Endothelial cell (in vitro differentiated cells): ENCODE results near the gene TPPP. TPM values are rescaled to one million over a fixed set of nuclear protein-coding genes. Genes with fewer than 3 reads are reported as not detected.

ENCODE experiments used
- DNase-seq: peaks from one replicate; pipeline ENCODE4 v3.0.0; 2021; ENCODE audit warnings: low spot score
- H3K27ac Mint-ChIP-seq: one replicate; pipeline ENCODE4 v1.8.0; 2021; ENCODE audit warnings: mixed read lengths, inconsistent platforms; ENCODE audit not compliant: unreplicated experiment
- H3K27me3 Mint-ChIP-seq: one replicate; pipeline ENCODE4 v1.8.0; 2021; ENCODE audit warnings: mild to moderate bottlenecking, moderate library complexity, mixed read lengths, inconsistent platforms; ENCODE audit not compliant: unreplicated experiment
- H3K36me3 Mint-ChIP-seq: one replicate; pipeline ENCODE4 v1.8.0; 2021; ENCODE audit warnings: mild to moderate bottlenecking, low read depth, mixed read lengths, inconsistent platforms; ENCODE audit not compliant: unreplicated experiment
- H3K4me1 Mint-ChIP-seq: one replicate; pipeline ENCODE4 v1.8.0; 2021; ENCODE audit warnings: mild to moderate bottlenecking, mixed read lengths, inconsistent platforms; ENCODE audit not compliant: unreplicated experiment
- H3K4me3 Mint-ChIP-seq: one replicate; pipeline ENCODE4 v1.8.0; 2021; ENCODE audit warnings: mild to moderate bottlenecking, mixed read lengths, inconsistent platforms; ENCODE audit not compliant: unreplicated experiment
- H3K9me3 Mint-ChIP-seq: one replicate; pipeline ENCODE4 v1.8.0; 2021; ENCODE audit warnings: mixed read lengths, inconsistent platforms; ENCODE audit not compliant: unreplicated experiment
- total RNA-seq: library from RNA; stranded (reverse); fragmentation: NEBNext Ultra II Directional; extraction: Animal tissue kit (Norgen Biotek cat#: 25700); gene quantifications from one replicate; pipeline ENCODE4 v1.2.1, GENCODE V29; 2021; ENCODE audit not compliant: unreplicated experiment
- TF ChIP-seq, protein P1 (sequence below): fragments of 200-600 bp; sonication (generic); IDR thresholded peaks from one replicate; pipeline ENCODE4 v1.5.0; 2021; ENCODE audit warnings: antibody characterized with exemption; ENCODE audit not compliant: unreplicated experiment

The TPPP gene
- total RNA-seq, 1 donor from 2014 or later, result 0.05 TPM

DNA sequence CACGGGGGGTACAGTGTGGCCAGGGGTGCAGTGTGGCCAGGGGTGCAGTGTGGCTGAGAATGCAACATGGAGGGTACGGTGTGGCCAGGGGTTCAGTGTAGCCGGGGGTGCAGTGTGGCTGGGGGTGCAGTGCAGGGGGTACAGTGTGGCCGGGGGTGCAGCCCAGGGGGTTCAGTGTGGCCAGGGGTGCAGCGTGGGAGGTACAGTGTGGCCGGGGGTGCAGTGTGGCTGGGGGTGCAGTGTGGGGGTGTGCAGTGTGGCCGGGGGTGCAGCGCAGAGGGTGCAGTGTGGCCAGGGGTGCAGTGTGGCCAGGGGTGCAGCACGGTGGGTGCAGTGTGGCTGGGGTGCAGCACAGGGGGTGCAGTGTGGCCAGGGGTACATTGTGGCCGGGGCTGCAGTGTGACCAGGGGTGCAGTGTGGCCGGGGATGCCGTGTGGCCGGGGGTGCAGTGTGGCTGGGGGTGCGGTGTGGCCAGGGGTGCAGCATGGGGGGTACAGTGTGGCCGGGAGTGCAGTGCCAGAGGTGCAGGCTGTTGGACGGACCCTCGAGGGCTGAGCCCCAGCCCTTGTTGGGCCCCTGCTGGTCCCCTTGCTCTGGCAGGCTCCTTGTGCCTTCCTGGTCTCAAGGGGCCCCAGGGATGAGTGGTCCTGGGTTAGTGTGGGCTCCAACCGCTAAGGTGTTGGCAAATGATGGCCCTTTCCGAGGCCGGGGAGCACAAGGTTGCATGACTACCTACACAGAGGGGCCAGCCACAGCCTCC is 17.9 kb downstream of the TPPP start:
- peaks cover 3% of the 10 kb centered on the region for H3K36me3 Mint-ChIP-seq
- H3K4me1 Mint-ChIP-seq, result no peaks in the 10 kb centered on the region
- H3K27me3 Mint-ChIP-seq, result peaks cover 28% of the 10 kb centered on the region
- DNase-seq, result no peak
- H3K9me3 Mint-ChIP-seq, result no peaks in the 10 kb centered on the region
- TF ChIP-seq, protein P1, sequence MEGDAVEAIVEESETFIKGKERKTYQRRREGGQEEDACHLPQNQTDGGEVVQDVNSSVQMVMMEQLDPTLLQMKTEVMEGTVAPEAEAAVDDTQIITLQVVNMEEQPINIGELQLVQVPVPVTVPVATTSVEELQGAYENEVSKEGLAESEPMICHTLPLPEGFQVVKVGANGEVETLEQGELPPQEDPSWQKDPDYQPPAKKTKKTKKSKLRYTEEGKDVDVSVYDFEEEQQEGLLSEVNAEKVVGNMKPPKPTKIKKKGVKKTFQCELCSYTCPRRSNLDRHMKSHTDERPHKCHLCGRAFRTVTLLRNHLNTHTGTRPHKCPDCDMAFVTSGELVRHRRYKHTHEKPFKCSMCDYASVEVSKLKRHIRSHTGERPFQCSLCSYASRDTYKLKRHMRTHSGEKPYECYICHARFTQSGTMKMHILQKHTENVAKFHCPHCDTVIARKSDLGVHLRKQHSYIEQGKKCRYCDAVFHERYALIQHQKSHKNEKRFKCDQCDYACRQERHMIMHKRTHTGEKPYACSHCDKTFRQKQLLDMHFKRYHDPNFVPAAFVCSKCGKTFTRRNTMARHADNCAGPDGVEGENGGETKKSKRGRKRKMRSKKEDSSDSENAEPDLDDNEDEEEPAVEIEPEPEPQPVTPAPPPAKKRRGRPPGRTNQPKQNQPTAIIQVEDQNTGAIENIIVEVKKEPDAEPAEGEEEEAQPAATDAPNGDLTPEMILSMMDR, result no peak
- H3K4me3 Mint-ChIP-seq, result no peak overlapping the region
- H3K27ac Mint-ChIP-seq, result no peak overlapping the region

DNA sequence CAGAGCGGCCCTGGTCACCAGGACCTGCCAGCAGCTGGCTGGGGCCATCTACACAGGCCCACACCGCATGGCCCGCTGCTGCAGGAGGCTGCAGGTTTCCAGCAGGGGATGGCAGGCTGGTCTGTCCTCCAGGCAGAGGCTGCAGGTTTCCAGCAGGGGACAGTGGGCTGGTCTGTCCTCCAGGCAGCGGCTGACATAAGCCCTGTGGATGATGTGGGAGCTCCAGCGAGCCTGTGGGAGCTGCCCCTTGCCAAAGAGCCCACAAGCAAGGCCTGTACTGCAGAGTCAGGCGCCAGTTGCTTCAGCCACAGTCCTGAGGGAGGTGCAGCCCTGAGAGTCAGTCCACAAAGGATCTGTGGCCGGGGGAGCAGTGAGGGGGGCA is 18.5 kb downstream of the TPPP start:
- TF ChIP-seq, protein P1, result no peak
- no peak overlapping the region for H3K27ac Mint-ChIP-seq
- no peak for DNase-seq

DNA sequence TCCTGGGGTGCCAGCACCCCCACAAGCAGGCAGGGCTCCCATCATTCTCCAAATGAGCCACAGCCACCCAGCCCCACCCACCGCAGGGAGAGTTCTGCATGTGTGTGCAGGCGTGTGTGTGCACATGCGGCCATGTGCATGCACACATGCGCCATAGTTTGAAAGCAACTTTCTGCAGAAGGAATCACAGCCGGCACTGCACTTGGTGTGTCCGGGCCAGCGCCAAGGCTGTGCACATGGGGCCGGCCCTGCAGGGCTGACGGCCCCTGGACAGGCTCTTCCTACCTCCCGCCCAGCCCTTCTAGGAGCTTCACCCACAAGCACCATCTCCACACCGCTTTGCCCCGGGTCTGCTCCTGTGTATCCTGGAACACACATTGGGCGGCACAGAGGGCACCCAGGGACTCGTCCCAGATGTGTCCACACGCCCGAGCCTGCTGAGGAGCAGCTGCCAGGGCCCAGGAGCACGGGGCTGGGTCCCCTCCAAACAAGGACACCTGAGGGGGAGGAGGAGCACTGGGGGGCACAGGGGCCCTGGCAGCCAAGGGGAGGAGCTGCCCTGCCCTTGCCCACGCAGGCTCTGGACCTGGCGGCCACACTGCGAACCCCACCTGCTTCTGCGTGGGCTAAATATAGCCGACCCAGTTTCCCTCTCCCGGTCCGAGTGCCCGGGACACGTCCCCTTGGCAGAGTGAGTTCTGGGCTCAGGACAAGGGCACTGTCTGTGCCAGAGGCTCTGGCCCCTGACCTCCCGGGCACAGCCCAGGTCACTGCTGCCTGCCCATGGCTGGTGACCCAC is 19.1 kb downstream of the TPPP start:
- H3K9me3 Mint-ChIP-seq, result no peaks in the 10 kb centered on the region
- no peak for DNase-seq
- no peaks in the 10 kb centered on the region for H3K4me1 Mint-ChIP-seq
- no peak overlapping the region for H3K4me3 Mint-ChIP-seq
- H3K27ac Mint-ChIP-seq, result no peak overlapping the region
- TF ChIP-seq, protein P1, result no peak
- peaks cover 28% of the 10 kb centered on the region for H3K27me3 Mint-ChIP-seq
- peaks cover 3% of the 10 kb centered on the region for H3K36me3 Mint-ChIP-seq

More for the DNA sequence above, 18.5 kb downstream of the TPPP start:
- Mint-ChIP-seq H3K4me3 (no peak overlapping the region), H3K9me3 (no peaks in the 10 kb centered on the region), H3K27me3 (peaks cover 28% of the 10 kb centered on the region), H3K36me3 (peaks cover 3% of the 10 kb centered on the region), H3K4me1 (no peaks in the 10 kb centered on the region)

DNA sequence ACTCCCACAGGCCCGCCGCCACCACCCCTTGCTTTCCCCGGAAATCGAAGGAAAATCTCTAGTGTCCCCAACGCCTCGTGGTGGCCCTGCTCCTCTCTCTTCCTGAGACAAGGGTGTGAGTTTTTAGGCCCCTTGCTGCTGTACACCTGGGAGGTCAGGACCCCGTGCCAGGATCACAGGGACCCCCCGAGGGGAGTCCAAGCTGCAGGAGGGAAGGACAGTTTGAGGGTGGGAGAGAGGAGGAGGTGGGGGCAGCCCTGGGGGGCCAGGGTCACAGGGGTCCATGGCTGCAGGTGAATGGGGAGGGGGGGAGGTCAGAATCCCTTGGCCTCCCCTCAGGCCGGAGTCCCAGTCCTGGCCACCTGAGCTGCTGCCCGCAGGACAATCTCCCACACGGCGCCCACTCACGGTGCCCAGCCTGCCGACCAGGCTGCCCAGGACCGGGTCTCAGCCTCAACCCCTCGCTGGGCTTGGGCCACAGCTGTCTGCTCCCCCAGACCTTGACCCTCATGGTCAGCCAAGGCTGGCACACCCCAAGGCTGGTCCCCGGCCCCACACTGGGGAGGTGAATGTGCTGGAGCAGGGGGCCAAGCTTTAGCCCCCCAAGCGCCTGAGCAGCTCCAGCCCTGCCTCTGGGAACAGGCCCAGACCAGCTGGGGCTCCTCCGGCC is 19.9 kb downstream of the TPPP start:
- H3K36me3 Mint-ChIP-seq, result peaks cover 3% of the 10 kb centered on the region
- DNase-seq, result no peak
- H3K27ac Mint-ChIP-seq, result peak overlapping the region; percentile 92
- H3K4me1 Mint-ChIP-seq, result no peaks in the 10 kb centered on the region
- no peaks in the 10 kb centered on the region for H3K9me3 Mint-ChIP-seq
- TF ChIP-seq, protein P1, result no peak
- H3K27me3 Mint-ChIP-seq, result peaks cover 28% of the 10 kb centered on the region
- H3K4me3 Mint-ChIP-seq, result no peak overlapping the region
